Stomach (tissue), 4 donors: ENCODE results near the gene RILPL2.

Experiments used
- EP300 ChIP-seq: sonication (generic); formaldehyde crosslinking; IDR thresholded peaks from one replicate; pipeline ENCODE4 v1.6.1; 2017; ENCODE audit warnings: antibody characterized with exemption
- POLR2A ChIP-seq, 4 donors: fragments of 450-650 bp; IDR thresholded peaks; one replicate each; pipeline ENCODE4 v1.6.1; 2016; ENCODE audit warnings: antibody characterized with exemption in 4 of 4, control low read depth in 2 of 4, mild to moderate bottlenecking in 1 of 4, moderate library complexity in 1 of 4
- TF ChIP-seq, protein P1 (sequence below), 7 experiments: fragments of 450-650 bp in 4 of 7; fragments of 200-600 bp in 3 of 7; sonication (generic) in 3 of 7; IDR thresholded peaks; one replicate each; pipeline ENCODE4 v1.5.1; 2016 to 2019; ENCODE audit warnings: antibody characterized with exemption in 7 of 7, control low read depth in 2 of 7, mild to moderate bottlenecking in 1 of 7

DNA sequence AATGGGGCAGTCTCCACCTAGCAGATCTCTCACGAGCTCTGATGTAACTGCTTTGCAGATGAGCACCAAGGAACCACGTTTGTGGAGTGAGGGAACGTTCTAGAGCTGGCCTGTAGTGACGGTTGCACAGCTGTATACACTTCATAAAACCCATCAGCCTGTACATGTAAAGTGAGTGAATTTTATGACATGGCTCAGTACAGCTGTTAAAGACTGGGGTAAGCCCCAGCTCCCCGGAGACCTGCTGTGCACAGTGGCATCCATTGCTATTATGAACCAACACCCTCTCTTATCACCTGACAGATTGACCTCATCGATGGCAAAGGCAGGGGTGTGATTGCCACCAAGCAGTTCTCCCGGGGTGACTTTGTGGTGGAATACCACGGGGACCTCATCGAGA, 31.9 kb downstream of the RILPL2 start:
- TF ChIP-seq, protein P1, sequence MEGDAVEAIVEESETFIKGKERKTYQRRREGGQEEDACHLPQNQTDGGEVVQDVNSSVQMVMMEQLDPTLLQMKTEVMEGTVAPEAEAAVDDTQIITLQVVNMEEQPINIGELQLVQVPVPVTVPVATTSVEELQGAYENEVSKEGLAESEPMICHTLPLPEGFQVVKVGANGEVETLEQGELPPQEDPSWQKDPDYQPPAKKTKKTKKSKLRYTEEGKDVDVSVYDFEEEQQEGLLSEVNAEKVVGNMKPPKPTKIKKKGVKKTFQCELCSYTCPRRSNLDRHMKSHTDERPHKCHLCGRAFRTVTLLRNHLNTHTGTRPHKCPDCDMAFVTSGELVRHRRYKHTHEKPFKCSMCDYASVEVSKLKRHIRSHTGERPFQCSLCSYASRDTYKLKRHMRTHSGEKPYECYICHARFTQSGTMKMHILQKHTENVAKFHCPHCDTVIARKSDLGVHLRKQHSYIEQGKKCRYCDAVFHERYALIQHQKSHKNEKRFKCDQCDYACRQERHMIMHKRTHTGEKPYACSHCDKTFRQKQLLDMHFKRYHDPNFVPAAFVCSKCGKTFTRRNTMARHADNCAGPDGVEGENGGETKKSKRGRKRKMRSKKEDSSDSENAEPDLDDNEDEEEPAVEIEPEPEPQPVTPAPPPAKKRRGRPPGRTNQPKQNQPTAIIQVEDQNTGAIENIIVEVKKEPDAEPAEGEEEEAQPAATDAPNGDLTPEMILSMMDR (IDR thresholded peaks at IDR 0.05) = no peak
- TF ChIP-seq POLR2A (IDR thresholded peaks at IDR 0.05) (no peak), EP300 (no peak)
